Gastrocnemius medialis (tissue), 4 donors: Measurements from ENCODE around the gene TECR. TPM values are rescaled to one million over a fixed set of nuclear protein-coding genes. Genes with fewer than 3 reads are reported as not detected.
A peak's percentile ranks its signal among the peaks of the same experiment; 100 is the strongest.

Source experiments
- ATAC-seq, 2 donors: fragments of 150-250 bp; one replicate each; pipeline ENCODE4 v1.9.1; 2016
- DNase-seq, 2 donors: peaks; one replicate each; pipeline ENCODE4 v3.0.0-alpha.2; 2019
- H3K27ac ChIP-seq, 4 donors: fragments of 200-600 bp; sonication (generic); 1 replicate in 1 of 4; 2 replicates in 3 of 4; pipeline ENCODE4 v1.5.1; 2016 to 2018; ENCODE audit warnings: mild to moderate bottlenecking in 2 of 4, moderate library complexity in 1 of 4
- H3K27me3 ChIP-seq, 3 donors: fragments of 200-600 bp; sonication (generic) in 2 of 3; 1 replicate in 1 of 3; 2 replicates in 2 of 3; pipeline versions ENCODE4 v1.5.1 to v1.6.0; 2016 to 2019; ENCODE audit warnings: mild to moderate bottlenecking in 1 of 3, moderate library complexity in 1 of 3
- H3K36me3 ChIP-seq, 2 donors: fragments of 200-600 bp; sonication (generic) in 1 of 2; one replicate each; pipeline ENCODE4 v1.5.1; 2017 to 2018
- H3K4me1 ChIP-seq, 2 donors: fragments of 200-600 bp; sonication (generic) in 1 of 2; one replicate each; pipeline ENCODE4 v1.5.1; 2016 to 2017; ENCODE audit warnings: mild to moderate bottlenecking in 2 of 2
- H3K4me3 ChIP-seq, 4 donors: fragments of 200-600 bp; sonication (generic) in 3 of 4; 1 replicate in 1 of 4; 2 replicates in 3 of 4; pipeline ENCODE4 v1.5.1; 2016 to 2019; ENCODE audit warnings: mild to moderate bottlenecking in 2 of 4
- H3K9me3 ChIP-seq, 3 donors: fragments of 200-600 bp; sonication (generic) in 2 of 3; 1 replicate in 1 of 3; 2 replicates in 2 of 3; pipeline ENCODE4 v1.5.1; 2016 to 2019
- CTCF ChIP-seq, 5 experiments: fragments of 450-650 bp in 3 of 5; fragments of 200-600 bp in 2 of 5; sonication (generic) in 2 of 5; IDR thresholded peaks in 4 of 5; conservative IDR thresholded peaks in 1 of 5; 1 replicate in 4 of 5; 2 replicates in 1 of 5; pipeline ENCODE4 v1.5.1; 2016 to 2019; ENCODE audit warnings: antibody characterized with exemption in 5 of 5, mild to moderate bottlenecking in 3 of 5, moderate library complexity in 3 of 5
- POLR2A ChIP-seq, 2 donors: fragments of 450-650 bp; IDR thresholded peaks; one replicate each; pipeline ENCODE4 v1.6.1; 2017; ENCODE audit warnings: antibody characterized with exemption in 2 of 2, mild to moderate bottlenecking in 2 of 2, moderate library complexity in 2 of 2
- in situ Hi-C, 4 donors: fragments of 200-750 bp; cut with MboI; loops; one replicate each; pipeline versions ENCODE4 v1.15.0 to v1.8.0; 2017; ENCODE audit warnings: low sequenced_read_pairs in 4 of 4
- intact Hi-C: fragments of 100-400 bp; cut with DNase I; formaldehyde crosslinking; loops from one replicate; pipeline ENCODE4 v1.15.1; 2023; ENCODE audit warnings: low total_unique reads
- total RNA-seq, 4 donors: library from RNA; depleted of rRNA; stranded (reverse); fragments of >200 nt; gene quantifications; one replicate each; pipeline versions ENCODE4 v1.1.0 to v1.2.3, GENCODE V29; 2016

TECR gene
- total RNA-seq, 4 donors from 2014 or later = 56.2 to 155 (median 113) TPM

GRCh38 chr19:14553042-14553938, 23.9 kb downstream of the TECR start:
- intact Hi-C loops = no loop called here
- DNase-seq (peak in 1 of 2 donors; percentile 59), ATAC-seq (peak in 1 of 2 donors; percentile 38)
- TF ChIP-seq CTCF (IDR thresholded peaks at IDR 0.05 in 4 of 5, conservative IDR thresholded peaks at IDR 0.05 in 1 of 5) (no peak), POLR2A (IDR thresholded peaks at IDR 0.05) (no peak)
- H3K4me3 ChIP-seq = no peak overlapping the region
- H3K9me3 ChIP-seq = no peaks in the 10 kb centered on the region
- peaks cover 51 to 76% of the 10 kb centered on the region in 2 donors for H3K4me1 ChIP-seq
- in situ Hi-C loops = no loop called here
- no peaks in the 10 kb centered on the region for H3K36me3 ChIP-seq
- no peaks in the 10 kb centered on the region for H3K27me3 ChIP-seq
- peak overlapping the region; percentile 98 to 100 (median 99) for H3K27ac ChIP-seq

- intact Hi-C loops = no loop called here
- H3K4me3 ChIP-seq = no peak overlapping the region
- TF ChIP-seq POLR2A (IDR thresholded peaks at IDR 0.05) = no peak
- in situ Hi-C loops = no loop called here
- ATAC-seq (no peak), DNase-seq (no peak)
- no peaks in the 10 kb centered on the region for H3K9me3 ChIP-seq
- peak overlapping the region; percentile 98 to 100 (median 99) for H3K27ac ChIP-seq
- H3K4me1 ChIP-seq = peaks cover 55 to 82% of the 10 kb centered on the region in 2 donors
- H3K27me3 ChIP-seq = no peaks in the 10 kb centered on the region
- H3K36me3 ChIP-seq = no peaks in the 10 kb centered on the region
These were observed 24.5 kb downstream of the TECR start for GRCh38 chr19:14553939-14554243.

- Histone ChIP-seq H3K9me3 (no peaks in the 10 kb centered on the region), H3K4me3 (no peak overlapping the region), H3K27ac (peak overlapping the region; percentile 98 to 100 (median 99)), H3K27me3 (no peaks in the 10 kb centered on the region), H3K36me3 (no peaks in the 10 kb centered on the region), H3K4me1 (peaks cover 61 to 87% of the 10 kb centered on the region in 2 donors)
- peak in 1 of 2 donors; percentile 55 for DNase-seq
- TF ChIP-seq POLR2A (IDR thresholded peaks at IDR 0.05) = no peak
- TF ChIP-seq CTCF (IDR thresholded peaks at IDR 0.05 in 4 of 5, conservative IDR thresholded peaks at IDR 0.05 in 1 of 5) = peak in 1 of 5 experiments; percentile 21
- intact Hi-C loops = no loop called here
- peak; percentile 12 to 15 for ATAC-seq
- in situ Hi-C loops = no loop called here
These were observed 25.0 kb downstream of the TECR start for GRCh38 chr19:14554382-14554812.

- Histone ChIP-seq H3K9me3 (no peaks in the 10 kb centered on the region), H3K36me3 (no peaks in the 10 kb centered on the region), H3K27me3 (no peaks in the 10 kb centered on the region), H3K4me1 (peaks cover 65 to 89% of the 10 kb centered on the region in 2 donors), H3K27ac (peak overlapping the region; percentile 98 to 100 (median 99)), H3K4me3 (peak overlapping the region in 2 of 4 donors; percentile 19 to 27)
- TF ChIP-seq POLR2A (IDR thresholded peaks at IDR 0.05) = no peak
- TF ChIP-seq CTCF (IDR thresholded peaks at IDR 0.05 in 4 of 5, conservative IDR thresholded peaks at IDR 0.05 in 1 of 5) = no peak
- intact Hi-C loops (no loop called here), in situ Hi-C loops (no loop called here)
- ATAC-seq = no peak
- DNase-seq = no peak
These were observed 26.7 kb downstream of the TECR start for GRCh38 chr19:14555918-14556661.

- H3K27me3 ChIP-seq = no peaks in the 10 kb centered on the region
- peaks cover 70 to 89% of the 10 kb centered on the region in 2 donors for H3K4me1 ChIP-seq
- peak overlapping the region in 2 of 4 donors; percentile 19 to 27 for H3K4me3 ChIP-seq
- H3K9me3 ChIP-seq = no peaks in the 10 kb centered on the region
- DNase-seq = peak; percentile 54 to 79
- H3K27ac ChIP-seq = peak overlapping the region; percentile 98 to 100 (median 99)
- no peaks in the 10 kb centered on the region for H3K36me3 ChIP-seq
- TF ChIP-seq CTCF (IDR thresholded peaks at IDR 0.05 in 4 of 5, conservative IDR thresholded peaks at IDR 0.05 in 1 of 5) (peak; percentile 90 to 98 (median 94)), POLR2A (IDR thresholded peaks at IDR 0.05) (no peak)
- intact Hi-C loops (no loop called here), in situ Hi-C loops (no loop called here)
- ATAC-seq = peak; percentile 25 to 58
These were observed 27.3 kb downstream of the TECR start for GRCh38 chr19:14556662-14557188.
